Activated CD4-positive, alpha-beta memory T cell treated with anti-CD3 and anti-CD28 coated beads, Interleukin-2, amount 10 ng/mL, durations not matched to agents 7 days and 5 days (primary cell): ENCODE measurements around the gene TGFA. TPM values are rescaled to one million over a fixed set of nuclear protein-coding genes. Genes with fewer than 3 reads are reported as not detected.

Source experiments
- CTCF ChIA-PET: fragments of 350-600 bp; sonication (Branson Sonifier 250); formaldehyde crosslinking; loops from one replicate; lab custom pipeline; 2021; ENCODE audit warnings: antibody characterized with exemption, inconsistent platforms; lab: Charles Lee
- POLR2A ChIA-PET: fragments of 350-600 bp; sonication (Branson Sonifier 250); formaldehyde crosslinking; loops from one replicate; lab custom pipeline; 2021; ENCODE audit warnings: antibody characterized with exemption; lab: Charles Lee
- DNase-seq: peaks from one replicate; pipeline ENCODE4 v3.0.0-alpha.2; 2020
- H3K27ac Mint-ChIP-seq: one replicate; pipeline ENCODE4 v1.8.0; 2021; ENCODE audit warnings: mild to moderate bottlenecking, mixed read lengths
- H3K27me3 Mint-ChIP-seq: one replicate; pipeline ENCODE4 v1.8.0; 2021; ENCODE audit warnings: mixed read lengths
- H3K36me3 Mint-ChIP-seq: one replicate; pipeline ENCODE4 v1.8.0; 2021; ENCODE audit warnings: low read depth, mixed read lengths
- H3K4me1 Mint-ChIP-seq: one replicate; pipeline ENCODE4 v1.8.0; 2021; ENCODE audit warnings: mixed read lengths
- H3K4me3 Mint-ChIP-seq: one replicate; pipeline ENCODE4 v1.8.0; 2021; ENCODE audit warnings: mild to moderate bottlenecking, mixed read lengths
- H3K9me3 Mint-ChIP-seq: one replicate; pipeline ENCODE4 v1.8.0; 2021; ENCODE audit warnings: mixed read lengths
- total RNA-seq, 2 experiments: library from RNA; stranded (reverse); gene quantifications; one replicate each; pipeline ENCODE4 v1.2.3, GENCODE V29; 2021

The TGFA gene
- total RNA-seq, result not detected

DNA sequence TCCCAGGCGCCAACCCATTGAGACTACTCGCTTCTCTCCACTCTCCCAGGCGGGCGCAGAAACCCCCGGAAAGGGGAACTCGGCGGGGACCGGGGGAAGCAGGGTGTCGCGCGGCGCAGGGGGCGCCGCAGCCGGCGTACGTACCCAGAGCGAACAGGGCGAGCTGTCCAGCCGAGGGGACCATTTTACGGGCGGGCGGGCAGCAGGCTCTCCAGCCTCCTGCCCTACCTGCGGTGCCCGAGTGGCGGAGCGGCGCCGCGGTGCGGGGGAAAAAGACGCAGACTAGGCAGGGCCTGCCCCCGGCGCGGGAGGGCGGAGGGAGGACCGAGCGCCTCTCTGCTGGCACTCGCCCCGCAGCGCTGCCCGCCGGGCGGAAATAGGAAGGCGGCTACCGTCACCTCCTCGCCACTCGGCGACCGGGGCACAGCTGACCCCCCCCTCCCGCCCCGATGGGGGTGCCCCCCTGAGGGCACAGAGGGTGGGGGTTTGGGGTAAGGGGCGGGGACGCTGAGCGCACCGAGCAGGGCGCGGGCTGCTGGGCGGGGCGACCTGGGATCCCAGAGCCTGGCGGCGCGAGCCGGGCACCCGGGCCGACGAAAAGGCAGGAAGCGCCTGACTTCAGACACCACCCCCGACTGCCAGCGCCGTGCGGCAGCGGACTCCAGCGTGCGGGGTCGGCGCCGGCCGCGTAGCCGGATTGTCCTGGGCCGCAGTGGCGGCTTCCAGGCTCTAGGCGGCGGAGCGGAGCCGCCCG, at the start of gene TGFA:
Gene TGFA (minus strand): TSS at position 243 of the 754 bp plus-strand sequence. CDS start 59 bp downstream, at position 184.
- H3K27ac Mint-ChIP-seq, result no peak within 1 kb of the TSS
- no peaks in the 10 kb centered on the region for H3K9me3 Mint-ChIP-seq
- peaks cover 68% of the 10 kb centered on the region for H3K27me3 Mint-ChIP-seq
- no peaks in the 10 kb centered on the region for H3K36me3 Mint-ChIP-seq
- peak; percentile 64 for DNase-seq
- peak within 1 kb of the TSS; percentile 64 for H3K4me3 Mint-ChIP-seq
- ChIA-PET CTCF (interaction anchor here (1.1 kb wide), 1 partner anchor 10 kb away, joined by 3 read pairs; no protein-coding TSS in a partner anchor), POLR2A (no interaction called here)
- peaks cover 21% of the 10 kb centered on the region for H3K4me1 Mint-ChIP-seq

DNA sequence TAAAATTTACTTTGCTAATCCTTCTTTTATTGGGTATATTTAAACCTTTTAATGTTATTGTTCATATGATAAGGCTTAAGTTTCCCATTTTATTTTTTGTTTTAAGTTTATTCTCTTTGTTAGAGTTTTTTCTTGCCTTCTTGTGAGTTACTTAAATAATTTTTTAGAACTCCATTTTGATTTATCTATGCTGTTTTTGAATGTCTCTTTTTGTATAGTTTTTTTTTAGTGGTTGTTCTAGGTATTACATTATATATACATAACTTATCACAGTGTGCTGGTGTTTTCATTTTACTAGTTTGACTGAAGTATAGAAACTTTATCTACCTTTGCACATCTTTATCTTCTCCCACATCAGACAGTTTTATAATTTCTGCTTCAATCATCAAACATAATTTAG, 49.4 kb upstream of the TGFA start:
- no peak for DNase-seq
- H3K27ac Mint-ChIP-seq, result no peak overlapping the region
- no peaks in the 10 kb centered on the region for H3K36me3 Mint-ChIP-seq
- H3K9me3 Mint-ChIP-seq, result no peaks in the 10 kb centered on the region
- peaks cover 4% of the 10 kb centered on the region for H3K4me1 Mint-ChIP-seq
- H3K4me3 Mint-ChIP-seq, result no peak overlapping the region
- H3K27me3 Mint-ChIP-seq, result peaks cover 23% of the 10 kb centered on the region
- POLR2A ChIA-PET, result no interaction called here
- CTCF ChIA-PET, result no interaction called here

DNA sequence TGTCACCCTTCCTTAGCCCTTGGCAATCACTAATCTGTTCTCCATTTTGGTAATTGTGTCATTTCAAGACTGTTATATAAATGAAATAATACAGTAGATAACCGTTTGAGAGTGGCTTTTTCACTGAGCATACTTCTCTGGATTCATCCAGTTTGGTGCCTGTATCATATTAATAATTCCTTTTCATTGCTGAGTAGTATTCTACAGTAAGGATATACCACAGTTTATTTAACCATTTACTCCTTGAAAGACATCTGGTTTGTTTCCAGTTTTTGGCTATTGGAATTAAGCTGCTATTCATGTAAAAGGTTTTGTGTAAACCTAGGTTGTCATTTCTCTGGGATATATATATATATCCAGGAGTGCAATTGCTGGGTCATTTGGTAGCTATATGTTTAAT, 44.6 kb upstream of the TGFA start:
- Mint-ChIP-seq H3K36me3 (no peaks in the 10 kb centered on the region), H3K27ac (no peak overlapping the region), H3K27me3 (peaks cover 13% of the 10 kb centered on the region), H3K9me3 (no peaks in the 10 kb centered on the region), H3K4me3 (no peak overlapping the region), H3K4me1 (peaks cover 9% of the 10 kb centered on the region)
- CTCF ChIA-PET, result no interaction called here
- no peak for DNase-seq
- POLR2A ChIA-PET, result no interaction called here

DNA sequence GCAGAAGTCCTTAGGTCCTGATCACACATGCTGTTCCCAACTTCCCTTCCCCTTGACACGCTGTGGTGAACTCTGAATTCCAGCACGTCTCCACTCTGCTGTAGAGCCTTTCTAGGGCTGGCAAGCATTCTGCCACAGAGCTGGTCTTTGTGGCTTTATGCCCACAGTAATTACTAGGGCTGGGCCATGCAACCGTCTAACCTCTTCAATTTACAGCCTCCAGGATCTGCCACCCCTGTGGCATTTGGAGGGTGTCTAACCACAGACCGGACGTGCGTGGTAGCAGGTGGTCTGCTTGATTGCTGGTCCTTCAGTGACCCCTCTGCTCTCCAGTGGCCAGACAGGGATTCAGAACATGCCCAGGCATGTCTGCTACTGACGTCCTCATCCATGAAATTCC, 43.1 kb upstream of the TGFA start:
- no peaks in the 10 kb centered on the region for H3K36me3 Mint-ChIP-seq
- peaks cover 8% of the 10 kb centered on the region for H3K27me3 Mint-ChIP-seq
- H3K9me3 Mint-ChIP-seq, result no peaks in the 10 kb centered on the region
- H3K27ac Mint-ChIP-seq, result no peak overlapping the region
- H3K4me1 Mint-ChIP-seq, result peaks cover 6% of the 10 kb centered on the region
- DNase-seq, result no peak
- CTCF ChIA-PET, result no interaction called here
- no peak overlapping the region for H3K4me3 Mint-ChIP-seq
- POLR2A ChIA-PET, result no interaction called here

DNA sequence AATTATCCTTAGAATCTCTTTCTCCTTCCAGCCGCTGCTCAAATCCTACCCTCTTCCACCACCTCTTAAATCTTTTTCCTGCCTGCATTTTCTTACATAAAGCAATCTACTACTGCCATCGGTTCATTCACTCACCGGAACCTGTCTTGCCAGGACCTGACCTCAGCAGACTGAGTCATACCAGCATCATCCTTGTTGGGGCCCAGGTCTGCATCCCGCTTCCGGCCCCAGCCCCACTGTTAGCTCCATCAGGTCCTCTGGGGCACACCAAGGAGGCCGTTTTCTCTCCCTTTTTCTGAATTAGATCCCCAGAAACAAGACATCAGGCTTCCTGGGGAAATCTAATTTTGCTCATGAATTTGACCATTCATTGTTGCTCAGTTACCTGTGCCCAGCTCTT, 42.7 kb upstream of the TGFA start:
- CTCF ChIA-PET, result interaction anchor here (0.6 kb wide), 1 partner anchor 41 kb away, joined by 4 read pairs; no protein-coding TSS in a partner anchor
- POLR2A ChIA-PET, result no interaction called here
- no peak overlapping the region for H3K27ac Mint-ChIP-seq
- H3K4me3 Mint-ChIP-seq, result no peak overlapping the region
- H3K36me3 Mint-ChIP-seq, result no peaks in the 10 kb centered on the region
- H3K9me3 Mint-ChIP-seq, result no peaks in the 10 kb centered on the region
- no peak for DNase-seq
- H3K27me3 Mint-ChIP-seq, result peaks cover 8% of the 10 kb centered on the region
- peaks cover 6% of the 10 kb centered on the region for H3K4me1 Mint-ChIP-seq

DNA sequence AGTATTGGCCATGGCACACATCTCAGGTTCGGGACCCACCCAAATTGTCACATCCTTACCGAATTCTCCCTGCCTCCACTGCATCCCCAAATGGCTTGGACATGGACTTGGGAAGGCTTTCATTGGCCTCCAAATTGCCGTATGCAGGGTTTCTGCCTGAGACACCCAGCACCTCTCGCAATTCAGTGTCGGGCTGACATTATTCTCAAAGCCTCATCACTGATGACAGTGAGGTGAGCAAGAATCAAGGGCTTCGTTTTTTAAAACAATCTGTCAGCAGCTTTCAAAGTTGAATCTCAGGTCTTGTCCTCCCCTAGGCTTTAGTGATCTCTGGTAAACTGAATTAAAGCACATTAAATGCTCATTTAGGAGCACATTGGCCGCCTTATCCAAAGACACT, 29.5 kb upstream of the TGFA start:
- Mint-ChIP-seq H3K27me3 (peaks cover 8% of the 10 kb centered on the region), H3K9me3 (no peaks in the 10 kb centered on the region), H3K27ac (no peak overlapping the region), H3K36me3 (no peaks in the 10 kb centered on the region), H3K4me1 (no peaks in the 10 kb centered on the region), H3K4me3 (no peak overlapping the region)
- no peak for DNase-seq
- ChIA-PET CTCF (interaction anchor here (1.5 kb wide), 1 partner anchor 35 kb away, joined by 4 read pairs; no protein-coding TSS in a partner anchor), POLR2A (no interaction called here)

DNA sequence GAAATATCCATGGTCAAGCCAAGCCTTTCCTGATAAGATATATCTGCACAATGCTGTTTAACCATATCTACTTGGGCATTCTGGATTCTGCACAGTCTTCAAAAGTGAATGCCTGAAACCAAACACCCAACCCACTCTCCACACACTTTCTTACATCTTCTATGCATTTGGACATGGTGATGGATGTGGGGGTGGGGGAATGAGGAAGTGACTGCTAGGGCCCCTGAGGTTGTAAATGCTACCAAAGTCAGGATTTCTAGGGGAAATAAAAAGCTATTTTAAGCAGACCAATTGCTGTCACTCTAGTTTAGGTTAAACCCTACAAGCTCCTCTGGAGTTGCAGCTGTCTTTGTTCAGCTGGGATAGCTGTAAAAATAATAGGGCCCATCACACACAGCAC, 26.7 kb upstream of the TGFA start:
- CTCF ChIA-PET, result no interaction called here
- Mint-ChIP-seq H3K36me3 (no peaks in the 10 kb centered on the region), H3K4me3 (no peak overlapping the region), H3K27me3 (peaks cover 23% of the 10 kb centered on the region), H3K27ac (no peak overlapping the region), H3K4me1 (no peaks in the 10 kb centered on the region), H3K9me3 (no peaks in the 10 kb centered on the region)
- POLR2A ChIA-PET, result no interaction called here
- no peak for DNase-seq

DNA sequence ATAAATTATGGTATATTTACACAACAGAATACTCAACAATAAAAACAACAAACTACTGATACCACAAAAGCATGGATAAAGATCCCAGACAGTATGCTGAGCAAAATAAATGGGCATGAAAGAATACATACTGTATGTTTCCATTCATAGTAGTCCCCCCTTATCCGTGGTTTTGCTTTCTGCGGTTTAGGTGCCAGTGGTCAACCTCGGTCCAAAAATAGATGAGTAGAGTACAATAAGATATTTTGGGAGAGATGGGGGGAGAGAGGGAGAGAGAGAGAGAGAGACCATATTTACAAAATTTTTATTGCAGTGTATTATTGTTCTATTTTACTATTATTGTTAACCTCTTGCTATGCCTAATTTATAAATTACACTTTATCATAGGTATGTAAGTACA, 21.0 kb upstream of the TGFA start:
- H3K4me1 Mint-ChIP-seq, result peaks cover 3% of the 10 kb centered on the region
- no peaks in the 10 kb centered on the region for H3K36me3 Mint-ChIP-seq
- no peaks in the 10 kb centered on the region for H3K9me3 Mint-ChIP-seq
- H3K4me3 Mint-ChIP-seq, result no peak overlapping the region
- POLR2A ChIA-PET, result no interaction called here
- CTCF ChIA-PET, result no interaction called here
- peaks cover 42% of the 10 kb centered on the region for H3K27me3 Mint-ChIP-seq
- no peak for DNase-seq
- H3K27ac Mint-ChIP-seq, result no peak overlapping the region

DNA sequence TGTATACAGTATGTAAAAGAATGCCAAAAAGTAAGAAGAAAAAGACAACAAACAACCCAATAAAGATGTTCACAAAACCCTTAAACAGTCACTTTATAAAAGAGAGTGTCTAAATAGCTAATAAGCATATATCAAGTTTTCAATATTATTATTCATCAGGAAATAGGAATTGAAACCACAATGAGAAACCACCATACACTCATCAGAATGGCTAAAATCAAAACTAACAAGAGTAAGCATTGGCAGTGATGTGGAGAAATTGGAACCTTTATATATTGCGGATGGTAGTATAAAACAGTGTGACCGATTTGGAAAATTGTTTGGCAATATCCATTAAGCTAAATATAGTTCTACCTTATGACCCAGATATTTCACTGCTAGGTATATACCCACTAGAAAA, 20.5 kb upstream of the TGFA start:
- ChIA-PET CTCF (no interaction called here), POLR2A (no interaction called here)
- Mint-ChIP-seq H3K4me3 (no peak overlapping the region), H3K27ac (no peak overlapping the region), H3K9me3 (no peaks in the 10 kb centered on the region), H3K4me1 (peaks cover 3% of the 10 kb centered on the region), H3K27me3 (peaks cover 42% of the 10 kb centered on the region), H3K36me3 (no peaks in the 10 kb centered on the region)
- DNase-seq, result no peak

DNA sequence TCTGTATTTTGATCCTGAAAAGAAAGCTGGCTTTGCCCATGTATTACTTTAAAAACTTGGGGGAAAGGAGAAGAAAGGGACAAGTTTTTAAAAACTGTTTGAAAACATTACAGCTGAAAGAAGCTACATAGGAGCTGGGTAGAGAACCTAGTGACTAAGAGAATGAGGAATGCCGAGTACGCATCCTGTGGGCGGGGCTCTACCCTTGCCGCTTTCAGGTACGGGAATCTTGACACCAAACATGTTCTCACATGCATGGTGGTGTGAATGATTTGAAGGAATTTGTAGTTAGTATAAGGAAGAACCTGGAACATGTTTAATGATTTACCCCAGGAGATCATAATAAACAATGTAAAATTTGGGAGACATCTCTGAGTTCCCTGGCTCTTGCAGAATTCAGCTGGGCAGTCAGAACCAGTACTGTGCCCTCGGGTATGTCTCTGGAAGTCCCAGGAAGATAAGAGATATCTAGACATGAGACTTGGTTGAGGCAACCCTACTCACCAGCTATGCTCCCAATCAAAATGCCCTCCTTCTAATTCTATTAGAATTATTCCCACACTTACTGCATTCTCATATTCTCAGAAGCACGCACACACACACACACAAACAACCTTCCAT, 16.5 kb upstream of the TGFA start:
- H3K4me1 Mint-ChIP-seq, result peaks cover 3% of the 10 kb centered on the region
- no peaks in the 10 kb centered on the region for H3K9me3 Mint-ChIP-seq
- no peak overlapping the region for H3K4me3 Mint-ChIP-seq
- POLR2A ChIA-PET, result no interaction called here
- peaks cover 25% of the 10 kb centered on the region for H3K27me3 Mint-ChIP-seq
- no peaks in the 10 kb centered on the region for H3K36me3 Mint-ChIP-seq
- no peak for DNase-seq
- CTCF ChIA-PET, result no interaction called here
- H3K27ac Mint-ChIP-seq, result no peak overlapping the region

DNA sequence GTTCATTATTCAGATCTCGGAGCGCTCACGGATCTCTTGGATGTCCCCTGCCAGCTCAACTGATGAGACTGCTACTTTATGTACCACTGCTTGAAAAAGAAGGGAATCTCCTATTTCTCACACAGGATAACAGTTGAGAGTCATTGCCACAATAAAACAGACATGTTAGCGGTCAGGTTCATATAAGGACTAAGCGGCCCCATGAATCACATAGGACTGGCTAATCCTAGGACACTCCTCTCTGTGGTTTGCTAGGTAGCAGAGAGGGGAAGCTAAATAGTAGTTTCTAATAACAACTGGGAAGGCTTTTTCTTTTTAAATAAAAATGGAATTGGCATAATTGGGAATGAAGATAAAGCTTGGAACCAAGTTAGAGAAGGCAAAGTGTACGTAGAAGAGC, 15.9 kb upstream of the TGFA start:
- peaks cover 21% of the 10 kb centered on the region for H3K27me3 Mint-ChIP-seq
- POLR2A ChIA-PET, result no interaction called here
- H3K36me3 Mint-ChIP-seq, result no peaks in the 10 kb centered on the region
- H3K4me1 Mint-ChIP-seq, result peaks cover 3% of the 10 kb centered on the region
- no peak overlapping the region for H3K4me3 Mint-ChIP-seq
- CTCF ChIA-PET, result no interaction called here
- H3K27ac Mint-ChIP-seq, result no peak overlapping the region
- no peaks in the 10 kb centered on the region for H3K9me3 Mint-ChIP-seq
- DNase-seq, result no peak

DNA sequence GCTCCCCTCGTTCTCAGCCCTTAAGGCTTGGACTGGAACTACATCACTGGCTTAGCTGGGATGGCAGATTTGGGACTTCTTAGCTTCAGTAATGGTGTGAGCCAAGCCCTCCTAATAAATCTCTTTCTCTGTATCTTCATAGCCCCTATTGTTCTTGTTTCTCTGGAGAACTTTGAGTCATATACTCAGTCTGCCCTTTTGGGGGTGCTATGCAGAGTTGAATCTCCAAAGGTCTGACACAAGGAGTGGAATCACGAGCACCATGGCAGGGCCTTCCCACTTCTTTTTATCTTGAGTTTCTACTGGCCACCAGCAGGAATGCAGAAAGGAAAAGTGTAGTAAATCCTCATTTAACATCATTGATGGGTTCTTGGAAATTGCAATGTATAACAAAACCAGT, 13.3 kb upstream of the TGFA start:
- Mint-ChIP-seq H3K27me3 (peaks cover 5% of the 10 kb centered on the region), H3K9me3 (no peaks in the 10 kb centered on the region), H3K27ac (no peak overlapping the region), H3K4me1 (no peaks in the 10 kb centered on the region), H3K4me3 (no peak overlapping the region), H3K36me3 (no peaks in the 10 kb centered on the region)
- POLR2A ChIA-PET, result no interaction called here
- CTCF ChIA-PET, result no interaction called here
- no peak for DNase-seq

DNA sequence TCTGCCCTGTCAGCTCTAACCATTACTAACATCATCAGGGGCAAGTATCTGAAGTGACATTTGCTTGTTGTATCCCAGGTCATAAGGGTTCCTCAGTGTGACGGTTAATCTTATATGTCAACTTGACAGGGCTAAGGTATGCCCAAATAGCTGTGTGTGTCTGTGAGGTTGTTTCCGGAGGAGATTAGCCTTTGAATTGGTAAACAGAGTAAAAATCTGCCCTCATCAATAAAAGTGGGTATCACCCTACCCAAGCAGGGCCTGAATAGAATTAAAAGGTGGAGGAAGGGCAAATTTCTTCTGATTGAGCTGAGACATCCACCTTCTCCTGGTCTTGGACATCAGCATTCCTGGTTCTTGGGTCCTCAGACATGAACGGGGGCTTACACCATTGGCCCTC, 12.8 kb upstream of the TGFA start:
- DNase-seq, result no peak
- Mint-ChIP-seq H3K4me1 (no peaks in the 10 kb centered on the region), H3K27me3 (peaks cover 8% of the 10 kb centered on the region), H3K36me3 (no peaks in the 10 kb centered on the region), H3K4me3 (no peak overlapping the region), H3K27ac (no peak overlapping the region), H3K9me3 (no peaks in the 10 kb centered on the region)
- ChIA-PET POLR2A (no interaction called here), CTCF (interaction anchor here (0.6 kb wide), 1 partner anchor 89 kb away, joined by 3 read pairs; no protein-coding TSS in a partner anchor)
